Activated CD8-positive, alpha-beta T cell treated with anti-CD3 and anti-CD28 coated beads for 36 hours (primary cell): ENCODE measurements around the gene SPIB. TPM values are rescaled to one million over a fixed set of nuclear protein-coding genes. Genes with fewer than 3 reads are reported as not detected.

Experiments used
- ATAC-seq: fragments of 200-7000 bp; cut with Tn5 transposase; one replicate; pipeline ENCODE4 v1.10.0; 2021; ENCODE audit warnings: mild to moderate bottlenecking, moderate library complexity
- CTCF ChIA-PET: fragments of 350-600 bp; sonication (Branson Sonifier 250); formaldehyde crosslinking; loops from one replicate; lab custom pipeline; 2021; ENCODE audit warnings: antibody characterized with exemption; lab: Charles Lee
- POLR2A ChIA-PET: fragments of 350-600 bp; sonication (Branson Sonifier 250); formaldehyde crosslinking; loops from one replicate; lab custom pipeline; 2021; ENCODE audit warnings: antibody characterized with exemption; lab: Charles Lee
- DNase-seq: peaks from one replicate; pipeline ENCODE4 v3.0.0-alpha.2; 2020
- H3K27ac Mint-ChIP-seq: one replicate; pipeline ENCODE4 v1.8.0; 2021; ENCODE audit warnings: mild to moderate bottlenecking, mixed read lengths
- H3K27me3 Mint-ChIP-seq: one replicate; pipeline ENCODE4 v1.8.0; 2021; ENCODE audit warnings: mixed read lengths
- H3K36me3 Mint-ChIP-seq: one replicate; pipeline ENCODE4 v1.8.0; 2021; ENCODE audit warnings: low read depth, mixed read lengths
- H3K4me1 Mint-ChIP-seq: one replicate; pipeline ENCODE4 v1.8.0; 2021; ENCODE audit warnings: low read depth, mixed read lengths
- H3K4me3 Mint-ChIP-seq: one replicate; pipeline ENCODE4 v1.8.0; 2021; ENCODE audit warnings: mild to moderate bottlenecking, moderate library complexity, mixed read lengths
- H3K9me3 Mint-ChIP-seq: one replicate; pipeline ENCODE4 v1.8.0; 2021; ENCODE audit warnings: mixed read lengths
- intact Hi-C: fragments of 100-400 bp; cut with micrococcal nuclease; formaldehyde crosslinking; loops from one replicate; pipeline ENCODE4 v1.10.0; 2022
- total RNA-seq, 2 experiments: library from RNA; stranded (reverse); gene quantifications; one replicate each; pipeline ENCODE4 v1.2.3, GENCODE V29; 2021
- TF ChIP-seq, protein P1 (sequence below): fragments of 200-600 bp; IDR thresholded peaks from one replicate; pipeline ENCODE4 v1.8.0; 2022; ENCODE audit warnings: antibody characterized with exemption, mild to moderate bottlenecking

Gene SPIB
- total RNA-seq, 2 experiments from 2014 or later: 0.68 to 1.5 TPM

DNA sequence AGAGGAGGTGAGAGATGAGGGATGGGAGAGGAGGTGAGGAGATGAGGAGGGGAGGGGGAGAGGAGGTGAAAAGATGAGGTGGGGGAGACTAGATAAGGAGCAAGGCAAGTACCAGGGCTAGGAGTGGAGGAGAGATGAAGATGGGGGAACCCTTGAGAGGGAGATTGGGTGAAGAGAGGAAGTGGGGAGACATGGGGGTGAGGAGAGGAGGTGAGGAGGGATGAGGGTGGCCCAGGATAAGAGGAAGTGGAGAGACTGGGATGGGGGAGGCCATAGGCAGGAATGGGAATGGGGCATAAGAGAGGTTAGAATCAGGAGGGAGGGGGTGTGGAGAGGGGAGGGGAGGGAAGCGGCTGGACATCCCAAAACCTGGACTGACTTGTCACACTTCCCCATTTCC is 40.9 kb downstream of the SPIB start:
- Mint-ChIP-seq H3K27ac (no peak overlapping the region), H3K9me3 (no peaks in the 10 kb centered on the region), H3K36me3 (no peaks in the 10 kb centered on the region), H3K27me3 (peaks cover 28% of the 10 kb centered on the region), H3K4me1 (peaks cover 15% of the 10 kb centered on the region), H3K4me3 (no peak overlapping the region)
- no peak for DNase-seq
- ChIA-PET CTCF (interaction anchor here (0.9 to 3.8 kb wide), 5 partner anchors 12 to 264 kb away, joined by 3 to 42 read pairs (median 4); no protein-coding TSS in a partner anchor), POLR2A (no interaction called here)
- TF ChIP-seq, protein P1, sequence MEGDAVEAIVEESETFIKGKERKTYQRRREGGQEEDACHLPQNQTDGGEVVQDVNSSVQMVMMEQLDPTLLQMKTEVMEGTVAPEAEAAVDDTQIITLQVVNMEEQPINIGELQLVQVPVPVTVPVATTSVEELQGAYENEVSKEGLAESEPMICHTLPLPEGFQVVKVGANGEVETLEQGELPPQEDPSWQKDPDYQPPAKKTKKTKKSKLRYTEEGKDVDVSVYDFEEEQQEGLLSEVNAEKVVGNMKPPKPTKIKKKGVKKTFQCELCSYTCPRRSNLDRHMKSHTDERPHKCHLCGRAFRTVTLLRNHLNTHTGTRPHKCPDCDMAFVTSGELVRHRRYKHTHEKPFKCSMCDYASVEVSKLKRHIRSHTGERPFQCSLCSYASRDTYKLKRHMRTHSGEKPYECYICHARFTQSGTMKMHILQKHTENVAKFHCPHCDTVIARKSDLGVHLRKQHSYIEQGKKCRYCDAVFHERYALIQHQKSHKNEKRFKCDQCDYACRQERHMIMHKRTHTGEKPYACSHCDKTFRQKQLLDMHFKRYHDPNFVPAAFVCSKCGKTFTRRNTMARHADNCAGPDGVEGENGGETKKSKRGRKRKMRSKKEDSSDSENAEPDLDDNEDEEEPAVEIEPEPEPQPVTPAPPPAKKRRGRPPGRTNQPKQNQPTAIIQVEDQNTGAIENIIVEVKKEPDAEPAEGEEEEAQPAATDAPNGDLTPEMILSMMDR: no peak
- intact Hi-C loops: no loop called here
- no peak for ATAC-seq

DNA sequence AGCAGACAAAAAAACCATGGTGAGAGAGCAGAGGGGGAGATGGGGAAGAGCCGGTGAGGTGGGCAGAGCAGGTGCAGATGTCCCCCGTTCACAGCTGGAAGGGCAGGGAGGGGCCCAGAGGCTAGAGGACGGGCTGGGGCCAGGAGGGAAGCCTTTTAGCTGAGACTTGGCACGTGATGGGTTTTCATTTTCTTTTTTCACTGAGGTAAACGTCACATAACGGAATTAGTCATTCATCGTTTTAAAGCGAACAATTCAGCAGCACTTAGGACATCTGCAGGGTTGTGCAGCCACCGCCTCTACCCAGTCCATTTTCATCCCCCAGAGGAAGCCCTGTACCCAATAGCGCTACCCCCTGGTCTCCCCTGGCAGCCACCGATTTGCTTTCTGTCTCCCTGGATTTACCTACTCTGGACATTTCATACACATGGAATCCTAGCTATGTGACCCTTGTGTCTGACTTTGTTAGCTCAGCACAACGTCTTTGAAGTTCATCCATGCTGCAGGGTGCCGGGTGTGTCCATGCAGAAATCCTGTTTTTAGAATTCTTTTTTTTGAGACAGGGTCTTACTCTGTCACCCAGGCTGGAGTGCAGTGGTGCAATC is 41.5 kb downstream of the SPIB start:
- Mint-ChIP-seq H3K4me1 (peaks cover 15% of the 10 kb centered on the region), H3K9me3 (no peaks in the 10 kb centered on the region), H3K4me3 (no peak overlapping the region), H3K27me3 (peaks cover 28% of the 10 kb centered on the region), H3K27ac (no peak overlapping the region), H3K36me3 (no peaks in the 10 kb centered on the region)
- intact Hi-C loops: no loop called here
- ATAC-seq: peak; percentile 71
- TF ChIP-seq, protein P1: no peak
- ChIA-PET POLR2A (interaction anchor here (1.1 kb wide), 1 partner anchor 84 kb away, joined by 4 read pairs; the partner anchor contains the start of gene NR1H2), CTCF (interaction anchor here (0.7 to 3.8 kb wide), 26 partner anchors 9 to 312 kb away, joined by 3 to 42 read pairs (median 4); partner anchors contain the start of gene NAPSA)
- DNase-seq: peak; percentile 45

DNA sequence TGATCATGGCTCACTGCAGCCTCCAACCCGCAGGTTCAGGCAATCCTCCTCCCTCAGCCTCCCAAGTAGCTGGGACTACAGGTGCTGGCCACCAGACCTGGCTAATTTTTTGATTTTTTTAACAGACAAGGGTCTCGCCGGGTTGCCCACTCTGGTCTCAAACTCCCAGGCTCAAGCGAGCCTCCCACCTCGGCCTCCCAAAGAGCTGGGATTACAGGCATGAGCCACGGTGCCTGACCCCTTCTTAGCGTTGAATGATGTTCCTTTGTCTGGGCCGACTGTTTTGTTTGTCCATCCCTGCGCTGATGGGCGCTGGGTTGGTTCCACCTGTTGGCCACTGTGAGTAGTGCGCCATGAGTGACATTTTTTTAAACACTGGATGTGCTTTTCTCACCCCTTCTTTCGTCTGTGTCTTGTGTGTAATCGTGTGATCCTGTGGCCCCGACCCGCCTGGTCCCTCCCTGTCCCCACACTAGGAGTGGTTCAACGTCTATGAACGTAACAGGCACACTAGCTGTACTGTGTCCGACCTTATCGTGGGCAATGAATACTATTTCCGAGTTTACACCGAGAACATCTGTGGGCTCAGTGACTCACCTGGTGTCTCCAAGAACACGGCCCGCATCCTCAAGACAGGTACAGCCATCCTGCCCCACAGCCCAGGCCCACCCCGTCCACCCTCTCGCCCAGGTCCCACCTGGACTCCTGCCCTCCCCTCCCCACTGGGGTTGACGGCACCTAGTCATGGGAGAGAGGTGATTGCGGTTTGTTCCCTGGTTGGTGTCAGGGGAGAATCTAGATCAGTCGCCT is 42.5 kb downstream of the SPIB start:
- Mint-ChIP-seq H3K27ac (no peak overlapping the region), H3K4me3 (no peak overlapping the region), H3K27me3 (peaks cover 28% of the 10 kb centered on the region), H3K4me1 (peaks cover 15% of the 10 kb centered on the region), H3K36me3 (no peaks in the 10 kb centered on the region), H3K9me3 (no peaks in the 10 kb centered on the region)
- ChIA-PET CTCF (interaction anchor here (0.9 to 3.8 kb wide), 24 partner anchors 8 to 313 kb away, joined by 3 to 42 read pairs (median 4); partner anchors contain the start of gene NAPSA), POLR2A (interaction anchor here (1.1 kb wide), 1 partner anchor 85 kb away, joined by 4 read pairs; the partner anchor contains the start of gene NR1H2)
- peak; percentile 80 for DNase-seq
- ATAC-seq: peak; percentile 88
- TF ChIP-seq, protein P1: peak; percentile 86
- intact Hi-C loops: loop anchor here (1.0 kb wide), 1 partner anchor 104 kb away; no protein-coding TSS in a partner anchor

- Mint-ChIP-seq H3K4me3 (no peak overlapping the region), H3K9me3 (no peaks in the 10 kb centered on the region), H3K27me3 (peaks cover 20% of the 10 kb centered on the region), H3K36me3 (no peaks in the 10 kb centered on the region), H3K4me1 (peaks cover 15% of the 10 kb centered on the region), H3K27ac (no peak overlapping the region)
- TF ChIP-seq, protein P1: no peak
- POLR2A ChIA-PET: no interaction called here
- intact Hi-C loops: no loop called here
- CTCF ChIA-PET: interaction anchor here (0.9 to 3.8 kb wide), 3 partner anchors 16 to 106 kb away, joined by 3 to 42 read pairs (median 8); no protein-coding TSS in a partner anchor
- DNase-seq: no peak
- no peak for ATAC-seq
Measured at GRCh38 chr19:50462970-50463369, 44.2 kb downstream of the SPIB start.
